Measurements from ENCODE around the gene ANKRD12. TPM values are rescaled to one million over a fixed set of nuclear protein-coding genes. Genes with fewer than 3 reads are reported as not detected.

Gene ANKRD12
- total and polyA plus RNA-seq, 7 donors: 5.7 to 49.0 (median 36.7) TPM

GRCh38 chr18:9293948-9294347 is 157.4 kb downstream of the ANKRD12 start:
- WGBS, 3 donors: 88 to 97% (median 96%) methylated on average over 1 of the region's 1 CpG
- Histone ChIP-seq H3K4me3 (no peak overlapping the region), H3K27me3 (ENCODE audit: insufficient read depth in 3 of 3, low read length in 2 of 3) (no peaks in the 10 kb centered on the region), H3K4me1 (no peaks in the 10 kb centered on the region), H3K36me3 (ENCODE audit: insufficient read depth in 1 of 2, low read depth in 1 of 2) (no peaks in the 10 kb centered on the region), H3K9me3 (peaks cover 18% of the 10 kb centered on the region), H3K27ac (no peak overlapping the region)
- TF ChIP-seq CTCF (IDR thresholded peaks at IDR 0.05): no peak
- ATAC-seq (no peak), DNase-seq (no peak)
- intact Hi-C loops (cut with DNase I): no loop called here

GRCh38 chr18:9296233-9297006 is 159.8 kb downstream of the ANKRD12 start:
- H3K4me3 ChIP-seq: no peak overlapping the region
- H3K27me3 ChIP-seq (ENCODE audit: insufficient read depth in 3 of 3, low read length in 2 of 3): no peaks in the 10 kb centered on the region
- TF ChIP-seq CTCF (IDR thresholded peaks at IDR 0.05): no peak
- WGBS, 3 donors: 84% methylated on average over 12 to 15 of the region's 15 CpGs
- ATAC-seq (no peak), DNase-seq (no peak)
- H3K9me3 ChIP-seq: peaks cover 18% of the 10 kb centered on the region
- intact Hi-C loops (cut with DNase I): no loop called here
- H3K27ac ChIP-seq: no peak overlapping the region
- H3K36me3 ChIP-seq (ENCODE audit: insufficient read depth in 1 of 2, low read depth in 1 of 2): no peaks in the 10 kb centered on the region
- no peaks in the 10 kb centered on the region for H3K4me1 ChIP-seq

GRCh38 chr18:9297007-9297393 is 160.4 kb downstream of the ANKRD12 start:
- H3K4me3 ChIP-seq: no peak overlapping the region
- TF ChIP-seq CTCF (IDR thresholded peaks at IDR 0.05): no peak
- no peaks in the 10 kb centered on the region for H3K36me3 ChIP-seq (ENCODE audit: insufficient read depth in 1 of 2, low read depth in 1 of 2)
- no peak overlapping the region for H3K27ac ChIP-seq
- H3K4me1 ChIP-seq: no peaks in the 10 kb centered on the region
- no peaks in the 10 kb centered on the region for H3K27me3 ChIP-seq (ENCODE audit: insufficient read depth in 3 of 3, low read length in 2 of 3)
- WGBS, 3 donors: 95 to 99% (median 99%) methylated on average over 18 to 24 of the region's 24 CpGs
- no peak for ATAC-seq
- intact Hi-C loops (cut with DNase I): no loop called here
- no peak for DNase-seq
- H3K9me3 ChIP-seq: peaks cover 20% of the 10 kb centered on the region

GRCh38 chr18:9304388-9305070 is 167.9 kb downstream of the ANKRD12 start:
- WGBS, 3 donors: 95 to 97% (median 97%) methylated on average over 6 of the region's 6 CpGs
- Histone ChIP-seq H3K4me1 (no peaks in the 10 kb centered on the region), H3K36me3 (ENCODE audit: insufficient read depth in 1 of 2, low read depth in 1 of 2) (no peaks in the 10 kb centered on the region), H3K4me3 (no peak overlapping the region), H3K27me3 (ENCODE audit: insufficient read depth in 3 of 3, low read length in 2 of 3) (no peaks in the 10 kb centered on the region), H3K9me3 (peaks cover 21% of the 10 kb centered on the region), H3K27ac (no peak overlapping the region)
- ATAC-seq: no peak
- DNase-seq: no peak
- intact Hi-C loops (cut with DNase I): no loop called here
- TF ChIP-seq CTCF (IDR thresholded peaks at IDR 0.05): no peak

All from psoas muscle (tissue), 8 donors.